HCT116 (cell line): ENCODE measurements around the gene CDK7. TPM values are rescaled to one million over a fixed set of nuclear protein-coding genes. Genes with fewer than 3 reads are reported as not detected.

ENCODE experiments used
- ATAC-seq: fragments of 200-7000 bp; cut with Tn5 transposase; 2 replicates; pipeline ENCODE4 v1.9.1; 2020; ENCODE audit warnings: mild to moderate bottlenecking, moderate library complexity
- BruUV-seq: library from RNA; stranded (reverse); fragments of 400-500 nt; replicated peaks from 2 replicates; lab custom pipeline; 2021; lab: Mats Ljungman, UMichigan
- CTCF ChIA-PET: fragments of 300-600 bp; sonication (Branson Sonifier 250); formaldehyde crosslinking; loops from one replicate; lab custom pipeline; 2021; ENCODE audit warnings: antibody characterized with exemption; lab: Charles Lee
- POLR2A ChIA-PET: fragments of 300-600, 350-600 bp; sonication (Branson Sonifier 250); formaldehyde crosslinking; loops from one replicate; lab custom pipeline; 2021; ENCODE audit warnings: antibody characterized with exemption; lab: Charles Lee
- RAD21 ChIA-PET, 2 experiments: fragments of 300-600 bp; sonication (Branson Sonifier 250); formaldehyde crosslinking; loops; one replicate each; lab custom pipeline; 2023; ENCODE audit warnings: low total read pairs in 2 of 2; ENCODE audit not compliant: uncharacterized antibody in 2 of 2, unreplicated experiment in 2 of 2, low non-redundant PET in 1 of 2; lab: Charles Lee
- DNase-seq: peaks from one replicate; pipeline ENCODE4 v3.0.0-alpha.2; 2010; ENCODE audit warnings: low read depth, low spot score
- H2AFZ ChIP-seq: fragments of 200-600 bp; shearing (Covaris generic), sonication (generic); 2 replicates; pipeline ENCODE4 v1.6.1; 2017; ENCODE audit warnings: low read depth, mixed run types, mixed read lengths, antibody characterized with exemption, low read length; ENCODE audit not compliant: poor library complexity, severe bottlenecking
- H3K27ac ChIP-seq: 2 replicates; pipeline ENCODE4 v1.5.1; 2012; ENCODE audit warnings: low read depth, low read length
- H3K27me3 ChIP-seq: fragments of 200-600 bp; sonication (generic); 2 replicates; pipeline ENCODE4 v1.6.1; 2016; ENCODE audit warnings: mixed run types, low read length, mixed read lengths; ENCODE audit not compliant: insufficient read depth
- H3K36me3 ChIP-seq, 2 experiments: fragments of 200-500 bp in 1 of 2; fragments of 200-600 bp in 1 of 2; sonication (Bioruptor generic) in 1 of 2; sonication (generic) in 1 of 2; 2 replicates each; pipeline versions ENCODE4 v1.5.1 to v1.6.1; 2014 to 2016; ENCODE audit warnings: low read length in 2 of 2, inconsistent platforms in 1 of 2, mixed read lengths in 1 of 2, mixed run types in 1 of 2; ENCODE audit not compliant: insufficient read depth in 2 of 2, control insufficient read depth in 1 of 2
- H3K4me1 ChIP-seq, 2 experiments: fragments of 200-600 bp in 1 of 2; sonication (generic) in 1 of 2; 2 replicates each; pipeline versions ENCODE4 v1.5.1 to v1.6.1; 2012 to 2017; ENCODE audit warnings: low read length in 2 of 2, inconsistent platforms in 1 of 2, mild to moderate bottlenecking in 1 of 2, mixed read lengths in 1 of 2, mixed run types in 1 of 2, moderate library complexity in 1 of 2; ENCODE audit not compliant: insufficient read depth in 2 of 2, control insufficient read depth in 1 of 2
- H3K4me2 ChIP-seq: fragments of 200-600 bp; sonication (generic); 2 replicates; pipeline ENCODE4 v1.6.1; 2017; ENCODE audit warnings: mixed run types, low read length, mixed read lengths
- H3K4me3 ChIP-seq, 2 experiments: fragments of 200-600 bp in 1 of 2; sonication (generic) in 1 of 2; replicated peaks in 1 of 2; 2 replicates each; pipeline ENCODE4 v1.5.1; 2011 to 2016; ENCODE audit warnings: low read length in 2 of 2, control low read depth in 1 of 2, low read depth in 1 of 2, mild to moderate bottlenecking in 1 of 2, mixed read lengths in 1 of 2, mixed run types in 1 of 2
- H3K79me2 ChIP-seq: fragments of 200-600 bp; sonication (generic); 2 replicates; pipeline ENCODE4 v1.6.1; 2017; ENCODE audit warnings: mild to moderate bottlenecking, mixed run types, low read length, moderate library complexity, mixed read lengths; ENCODE audit not compliant: insufficient read depth
- H3K9ac ChIP-seq: fragments of 200-600 bp; sonication (generic); 2 replicates; pipeline ENCODE4 v1.6.1; 2016; ENCODE audit warnings: low read length, mixed read lengths
- H3K9me2 ChIP-seq: fragments of 200-600 bp; sonication (generic), shearing (Covaris generic); 2 replicates; pipeline ENCODE4 v1.6.1; 2017; ENCODE audit warnings: mixed run types, mild to moderate bottlenecking, moderate library complexity; ENCODE audit not compliant: insufficient read depth
- H3K9me3 ChIP-seq, 2 experiments: fragments of 200-500 bp in 1 of 2; fragments of 200-600 bp in 1 of 2; sonication (Bioruptor generic) in 1 of 2; sonication (generic) in 1 of 2; 2 replicates each; pipeline ENCODE4 v1.6.1; 2014 to 2017; ENCODE audit warnings: low read length in 2 of 2, mixed read lengths in 2 of 2, inconsistent platforms in 1 of 2, low read depth in 1 of 2, mild to moderate bottlenecking in 1 of 2, mixed run types in 1 of 2, moderate library complexity in 1 of 2; ENCODE audit not compliant: control insufficient read depth in 1 of 2, insufficient read depth in 1 of 2
- H4K20me1 ChIP-seq: fragments of 200-600 bp; sonication (generic), shearing (Covaris generic); 2 replicates; pipeline ENCODE4 v1.6.1; 2017; ENCODE audit warnings: mixed run types, mild to moderate bottlenecking, moderate library complexity; ENCODE audit not compliant: insufficient read depth
- EZH2 ChIP-seq: fragments of 200-600 bp; sonication (generic); IDR thresholded peaks from 2 replicates; pipeline ENCODE4 v1.6.1; 2017; ENCODE audit warnings: antibody characterized with exemption, mixed run types
- EZH2phosphoT487 ChIP-seq: fragments of 200-600 bp; IDR thresholded peaks from 2 replicates; pipeline ENCODE4 v1.6.1; 2018; ENCODE audit warnings: antibody characterized with exemption, borderline replicate concordance
- FOSL1 ChIP-seq: IDR thresholded peaks from 2 replicates; pipeline ENCODE4 v1.6.1; 2012; ENCODE audit warnings: low read depth
- JUND ChIP-seq: IDR thresholded peaks from 2 replicates; pipeline ENCODE4 v1.6.1; 2012
- POLR2A ChIP-seq: IDR thresholded peaks from 2 replicates; pipeline ENCODE4 v1.7.0; 2011; ENCODE audit warnings: borderline replicate concordance; ENCODE audit not compliant: insufficient read depth, insufficient read length; ENCODE audit errors: extremely low read depth
- SIN3A ChIP-seq: IDR thresholded peaks from 2 replicates; pipeline ENCODE4 v1.6.1; 2012; ENCODE audit warnings: low read depth
- TCF7L2 ChIP-seq: IDR thresholded peaks from 2 replicates; pipeline ENCODE4 v1.7.0; 2011; ENCODE audit warnings: borderline replicate concordance, inconsistent platforms; ENCODE audit not compliant: insufficient read depth, insufficient read length; ENCODE audit errors: extremely low read depth
- YY1 ChIP-seq: IDR thresholded peaks from 2 replicates; pipeline ENCODE4 v1.6.1; 2011; ENCODE audit warnings: low read length, low read depth, moderate library complexity, mild to moderate bottlenecking; ENCODE audit not compliant: insufficient replicate concordance; ENCODE audit errors: extremely low read depth
- ZBTB33 ChIP-seq: IDR thresholded peaks from 2 replicates; pipeline ENCODE4 v1.6.1; 2011; ENCODE audit warnings: mild to moderate bottlenecking, low read length, moderate library complexity; ENCODE audit not compliant: insufficient replicate concordance; ENCODE audit errors: extremely low read depth
- intact Hi-C: fragments of 100-400 bp; cut with micrococcal nuclease; formaldehyde crosslinking; loops from 2 replicates; pipeline ENCODE4 v1.10.0; 2022
- total RNA-seq: library from RNA; stranded (reverse); gene quantifications from one replicate; pipeline ENCODE4 v1.2.1, GENCODE V29; 2021; ENCODE audit not compliant: unreplicated experiment

The CDK7 gene
- total RNA-seq, 1 experiment from 2014 or later = 67.0 TPM

GRCh38 chr5:69189162-69190086 is 45.3 kb upstream of the CDK7 start, which contains the start of gene CENPH (continued):
- no peak for TF ChIP-seq FOSL1
- TF ChIP-seq ZBTB33 = no peak

- Histone ChIP-seq H2AFZ (no peak overlapping the region), H3K79me2 (no peaks in the 10 kb centered on the region), H4K20me1 (no peaks in the 10 kb centered on the region), H3K27me3 (no peaks in the 10 kb centered on the region), H3K9ac (no peak overlapping the region), H3K4me3 (no peak overlapping the region), H3K9me2 (no peaks in the 10 kb centered on the region), H3K27ac (no peak overlapping the region), H3K36me3 (peaks cover 0 to 7% of the 10 kb centered on the region in 2 experiments; a peak in 2 of 4 replicates), H3K4me2 (no peak overlapping the region), H3K4me1 (peaks cover 12 to 17% of the 10 kb centered on the region in 2 experiments), H3K9me3 (no peaks in the 10 kb centered on the region)
- no TSS peak for BruUV-seq
- intact Hi-C loops = no loop called here
- POLR2A ChIA-PET = no interaction called here
- TF ChIP-seq EZH2phosphoT487 = no peak
- TF ChIP-seq JUND = no peak
- no peak for TF ChIP-seq FOSL1
- no peak for TF ChIP-seq YY1
- TF ChIP-seq POLR2A = no peak
- no peak for TF ChIP-seq EZH2
- TF ChIP-seq TCF7L2 = no peak
- TF ChIP-seq SIN3A = no peak
- DNase-seq (no peak), ATAC-seq (no peak)
- RAD21 ChIA-PET = no interaction called here
- CTCF ChIA-PET = no interaction called here
These were observed 32.2 kb upstream of the CDK7 start for GRCh38 chr5:69202497-69202896.
